Epidermal melanocyte (primary cell): ENCODE results near the gene SIAE.

Experiments
- DNase-seq: peaks from one replicate; pipeline ENCODE4 v3.0.0; 2011; ENCODE audit warnings: low spot score; ENCODE audit not compliant: insufficient read length

SIAE gene

GRCh38 chr11:124673333-124674167 is at the start of gene SIAE, which contains the start of gene SPA17:
SIAE (minus strand) TSS chr11:124673739; CDS start chr11:124673708, 31 bp downstream.
SPA17 (plus strand) TSS chr11:124673904; CDS start chr11:124675265, 1,361 bp downstream.
- DNase-seq, result peak; percentile 93

GRCh38 chr11:124722176-124722575 is 48.6 kb upstream of the SIAE start:
- no peak for DNase-seq

- DNase-seq, result no peak
Observed at GRCh38 chr11:124719534-124719933, 46.0 kb upstream of the SIAE start.

GRCh38 chr11:124718801-124719200 is 45.3 kb upstream of the SIAE start:
- no peak for DNase-seq

- no peak for DNase-seq
Observed at GRCh38 chr11:124717786-124718651, 44.5 kb upstream of the SIAE start.

GRCh38 chr11:124717421-124717785 is 43.9 kb upstream of the SIAE start:
- no peak for DNase-seq

- no peak for DNase-seq
Observed at GRCh38 chr11:124716591-124716990, 43.1 kb upstream of the SIAE start.

- no peak for DNase-seq
Observed at GRCh38 chr11:124712392-124712791, 38.9 kb upstream of the SIAE start.

- no peak for DNase-seq
Observed at GRCh38 chr11:124707829-124708228, 34.3 kb upstream of the SIAE start.

- no peak for DNase-seq
Observed at GRCh38 chr11:124700028-124700427, 26.5 kb upstream of the SIAE start.

GRCh38 chr11:124699547-124699946 is 26.0 kb upstream of the SIAE start:
- DNase-seq, result no peak

- no peak for DNase-seq
Observed at GRCh38 chr11:124693142-124693541, 19.6 kb upstream of the SIAE start.

GRCh38 chr11:124682443-124682842 is 8.9 kb upstream of the SIAE start:
- DNase-seq, result no peak

GRCh38 chr11:124681421-124681820 is 7.9 kb upstream of the SIAE start:
- DNase-seq, result no peak

- DNase-seq, result no peak
Observed at GRCh38 chr11:124678416-124678815, 4.9 kb upstream of the SIAE start.

GRCh38 chr11:124676386-124676785 is 2.8 kb upstream of the SIAE start:
- DNase-seq, result no peak

GRCh38 chr11:124674571-124674970 is 1.0 kb upstream of the SIAE start:
- DNase-seq, result no peak

- no peak for DNase-seq
Observed at GRCh38 chr11:124674168-124674517, 604 bp upstream of the SIAE start.

- no peak for DNase-seq
Observed at GRCh38 chr11:124672536-124673215, 863 bp downstream of the SIAE start.

GRCh38 chr11:124670732-124671131 is 2.8 kb downstream of the SIAE start:
- DNase-seq, result no peak

- DNase-seq, result peak; percentile 59
Observed at GRCh38 chr11:124669193-124669592, 4.3 kb downstream of the SIAE start.

GRCh38 chr11:124667601-124668000 is 5.9 kb downstream of the SIAE start:
- DNase-seq, result no peak
